ENCODE data around the gene POLDIP2. TPM values are rescaled to one million over a fixed set of nuclear protein-coding genes. Genes with fewer than 3 reads are reported as not detected.

Gene POLDIP2
- total and polyA plus RNA-seq, 2 of the 13 experiments (the other 11 are each of a cell fraction or from before 2014, with no cell fraction given): 85.9 to 114 TPM

- TF ChIP-seq RBFOX2 (IDR thresholded peaks at IDR 0.05; ENCODE audit: low read depth, low read length) (peak; percentile 58), ZNF781 (CRISPR knock-in tag; IDR thresholded peaks at IDR 0.05; ENCODE audit: borderline replicate concordance, not compliant biosample characterization) (no peak), ZMYM4 (CRISPR knock-in tag; IDR thresholded peaks at IDR 0.05) (no peak), SP4 (CRISPR knock-in tag; IDR thresholded peaks at IDR 0.05) (peak; percentile 63; the same call in 1 of the 2 replicates), U2AF2 (IDR thresholded peaks at IDR 0.05; ENCODE audit: low read depth, low read length) (no peak), SAP130 (CRISPR knock-in tag; IDR thresholded peaks at IDR 0.05; ENCODE audit: low read depth) (peak; percentile 48), ZNF570 (CRISPR knock-in tag; IDR thresholded peaks at IDR 0.05; ENCODE audit: borderline replicate concordance) (no peak), ZHX2 (IDR thresholded peaks at IDR 0.05; ENCODE audit: low read depth) (no peak), ZHX2 (CRISPR knock-in tag; IDR thresholded peaks at IDR 0.05; ENCODE audit: borderline replicate concordance) (no peak), ZNF768 (CRISPR knock-in tag; IDR thresholded peaks at IDR 0.05) (peak; percentile 37; the same call in 1 of the 2 replicates), HDAC1 (CRISPR knock-in tag; IDR thresholded peaks at IDR 0.05) (peak; percentile 57; the same call in 1 of the 2 replicates), FOXA1 (IDR thresholded peaks at IDR 0.05) (no peak), FOXA1 (CRISPR knock-in tag; IDR thresholded peaks at IDR 0.05) (no peak), STAT5B (CRISPR knock-in tag; IDR thresholded peaks at IDR 0.05) (no peak), ZSCAN25 (CRISPR knock-in tag; IDR thresholded peaks at IDR 0.05) (peak; percentile 88), BCL6 (CRISPR knock-in tag; IDR thresholded peaks at IDR 0.05) (no peak), ZNF550 (CRISPR knock-in tag; IDR thresholded peaks at IDR 0.05; ENCODE audit: borderline replicate concordance) (no peak), DRAP1 (CRISPR knock-in tag; IDR thresholded peaks at IDR 0.05) (peak; percentile 48; the same call in 1 of the 2 replicates), ZXDC (CRISPR knock-in tag; IDR thresholded peaks at IDR 0.05) (no peak), ZNF556 (CRISPR knock-in tag; IDR thresholded peaks at IDR 0.05; ENCODE audit: borderline replicate concordance) (0 out of 2 replicates have a peak, but pooled peaks have one; percentile 25), TEAD2 (CRISPR knock-in tag; IDR thresholded peaks at IDR 0.05) (no peak), KDM2A (CRISPR knock-in tag; IDR thresholded peaks at IDR 0.05; ENCODE audit: borderline replicate concordance, low read depth) (peak; percentile 72; the same call in 1 of the 2 replicates)
Measured at GRCh38 chr17:28371245-28372202, 14.2 kb upstream of the POLDIP2 start, which contains the start of gene SARM1 (continued).
